Measurements from ENCODE around the gene RNU6-7. TPM values are rescaled to one million over a fixed set of nuclear protein-coding genes. Genes with fewer than 3 reads are reported as not detected.

Gene RNU6-7
- total RNA-seq, 1 experiment from 2014 or later = not detected

GRCh38 chr14:32203928-32204357 is 2.1 kb downstream of the RNU6-7 start:
- Mint-ChIP-seq H3K4me3 (peak overlapping the region; percentile 94), H3K4me1 (peaks cover 20% of the 10 kb centered on the region), H3K9me3 (no peaks in the 10 kb centered on the region), H3K27me3 (ENCODE audit: low read depth) (peaks cover 15% of the 10 kb centered on the region), H3K27ac (no peak overlapping the region), H3K36me3 (no peaks in the 10 kb centered on the region)
- POLR2A ChIA-PET = interaction anchor here (2.3 kb wide), 1 partner anchor 127 kb away, joined by 11 read pairs; the partner anchor contains the start of gene ARHGAP5
- TF ChIP-seq GABPB1 (CRISPR knock-in tag; IDR thresholded peaks at IDR 0.05) (peak; percentile 11), ZNF121 (CRISPR knock-in tag; IDR thresholded peaks at IDR 0.05) (no peak), CBFB (CRISPR knock-in tag; IDR thresholded peaks at IDR 0.05; ENCODE audit: low read depth) (no peak), ZNF138 (CRISPR knock-in tag; conservative IDR thresholded peaks at IDR 0.05) (no peak), ZNF423 (CRISPR knock-in tag; IDR thresholded peaks at IDR 0.05) (no peak)
- CTCF ChIA-PET = interaction anchor here (0.9 to 1.6 kb wide), 5 partner anchors 51 to 356 kb away, joined by 3 to 7 read pairs (median 4); partner anchors contain the start of gene ARHGAP5
- ATAC-seq (no peak), DNase-seq (ENCODE audit: low spot score) (no peak)

- POLR2A ChIA-PET = no interaction called here
- Mint-ChIP-seq H3K36me3 (no peaks in the 10 kb centered on the region), H3K4me1 (peaks cover 20% of the 10 kb centered on the region), H3K27ac (no peak overlapping the region), H3K27me3 (ENCODE audit: low read depth) (peaks cover 15% of the 10 kb centered on the region), H3K9me3 (no peaks in the 10 kb centered on the region), H3K4me3 (no peak overlapping the region)
- CTCF ChIA-PET = interaction anchor here (1.0 kb wide), 1 partner anchor 355 kb away, joined by 4 read pairs; no protein-coding TSS in a partner anchor
- TF ChIP-seq NR3C1 (CRISPR knock-in tag; conservative IDR thresholded peaks at IDR 0.05; ENCODE audit: low read depth) (no peak), ZBTB21 (CRISPR knock-in tag; IDR thresholded peaks at IDR 0.05; ENCODE audit: borderline replicate concordance) (no peak), ZNF219 (CRISPR knock-in tag; IDR thresholded peaks at IDR 0.05; ENCODE audit: borderline replicate concordance) (no peak), ZNF263 (CRISPR knock-in tag; IDR thresholded peaks at IDR 0.05; ENCODE audit: low read depth) (no peak), ELF4 (CRISPR knock-in tag; IDR thresholded peaks at IDR 0.05; ENCODE audit: low read depth) (no peak), MYBL2 (CRISPR knock-in tag; IDR thresholded peaks at IDR 0.05) (no peak), EMX1 (CRISPR knock-in tag; IDR thresholded peaks at IDR 0.05) (no peak), ZNF138 (CRISPR knock-in tag; conservative IDR thresholded peaks at IDR 0.05) (no peak), FOXK1 (CRISPR knock-in tag; IDR thresholded peaks at IDR 0.05) (no peak), KAT7 (CRISPR knock-in tag; IDR thresholded peaks at IDR 0.05; ENCODE audit: borderline replicate concordance) (no peak), FOXP1 (CRISPR knock-in tag; IDR thresholded peaks at IDR 0.05; ENCODE audit: borderline replicate concordance) (no peak), PRDM15 (CRISPR knock-in tag; IDR thresholded peaks at IDR 0.05) (no peak), JAZF1 (CRISPR knock-in tag; IDR thresholded peaks at IDR 0.05) (no peak), IRF1 (CRISPR knock-in tag; IDR thresholded peaks at IDR 0.05) (no peak), ZNF671 (CRISPR knock-in tag; IDR thresholded peaks at IDR 0.05) (no peak), ZNF423 (CRISPR knock-in tag; IDR thresholded peaks at IDR 0.05) (no peak)
- TF ChIP-seq, protein P1, sequence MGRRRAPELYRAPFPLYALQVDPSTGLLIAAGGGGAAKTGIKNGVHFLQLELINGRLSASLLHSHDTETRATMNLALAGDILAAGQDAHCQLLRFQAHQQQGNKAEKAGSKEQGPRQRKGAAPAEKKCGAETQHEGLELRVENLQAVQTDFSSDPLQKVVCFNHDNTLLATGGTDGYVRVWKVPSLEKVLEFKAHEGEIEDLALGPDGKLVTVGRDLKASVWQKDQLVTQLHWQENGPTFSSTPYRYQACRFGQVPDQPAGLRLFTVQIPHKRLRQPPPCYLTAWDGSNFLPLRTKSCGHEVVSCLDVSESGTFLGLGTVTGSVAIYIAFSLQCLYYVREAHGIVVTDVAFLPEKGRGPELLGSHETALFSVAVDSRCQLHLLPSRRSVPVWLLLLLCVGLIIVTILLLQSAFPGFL (CRISPR knock-in tag; IDR thresholded peaks at IDR 0.05; ENCODE audit: borderline replicate concordance) = no peak
- ATAC-seq (no peak), DNase-seq (ENCODE audit: low spot score) (no peak)
These were observed 3.7 kb downstream of the RNU6-7 start for GRCh38 chr14:32205554-32205953.
